Stimulated activated CD4-positive, alpha-beta T cell treated with anti-CD3 and anti-CD28 coated beads, Interleukin-12 subunit alpha, Interleukin-12 subunit beta, amount 100 ng/mL, for 4 hours (primary cell): ENCODE measurements around the gene C2.
A peak's percentile ranks its signal among the peaks of the same experiment; 100 is the strongest.
"Not testable (repeated sequence)": the region's sequence is repeated elsewhere in the genome, so short reads cannot be mapped to it uniquely, and the experiment has no call there.

ENCODE experiments used
- DNase-seq: peaks from one replicate; pipeline ENCODE4 v3.0.0-alpha.2; 2020

C2 gene

DNA sequence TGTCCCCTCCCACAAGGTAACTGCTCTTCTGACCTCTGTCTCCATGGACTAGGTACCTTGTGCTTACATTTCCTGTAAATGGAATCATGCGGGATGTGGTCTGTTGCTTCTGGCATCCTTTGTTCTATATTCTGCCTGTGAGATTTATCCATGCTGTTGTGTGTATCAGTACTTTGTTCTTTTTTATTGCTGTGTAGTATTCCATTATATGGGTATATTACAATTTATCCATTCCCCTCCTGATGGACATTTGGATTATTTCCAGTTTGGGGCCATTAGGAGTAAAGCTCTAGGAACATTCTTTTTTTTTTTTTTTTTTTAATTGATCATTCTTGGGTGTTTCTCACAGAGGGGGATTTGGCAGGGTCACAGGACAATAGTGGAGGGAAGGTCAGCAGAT, 3.4 kb downstream of the C2 start:
- no peak for DNase-seq

DNA sequence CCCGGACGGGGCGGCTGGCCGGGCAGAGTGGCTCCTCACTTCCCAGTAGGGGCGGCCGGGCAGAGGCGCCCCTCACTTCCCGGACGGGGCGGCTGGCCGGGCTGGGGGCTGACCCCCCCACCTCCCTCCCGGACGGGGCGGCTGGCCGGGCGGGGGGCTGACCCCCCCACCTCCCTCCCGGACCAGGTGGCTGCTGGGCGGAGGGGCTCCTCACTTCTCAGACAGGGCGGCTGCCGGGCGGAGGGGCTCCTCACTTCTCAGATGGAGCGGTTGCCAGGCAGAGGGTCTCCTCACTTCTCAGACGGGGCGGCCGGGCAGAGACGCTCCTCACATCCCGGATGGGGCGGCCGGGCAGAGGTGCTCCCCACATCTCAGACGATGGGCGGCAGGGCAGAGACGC, 4.6 kb downstream of the C2 start:
- DNase-seq = not testable (repeated sequence)

DNA sequence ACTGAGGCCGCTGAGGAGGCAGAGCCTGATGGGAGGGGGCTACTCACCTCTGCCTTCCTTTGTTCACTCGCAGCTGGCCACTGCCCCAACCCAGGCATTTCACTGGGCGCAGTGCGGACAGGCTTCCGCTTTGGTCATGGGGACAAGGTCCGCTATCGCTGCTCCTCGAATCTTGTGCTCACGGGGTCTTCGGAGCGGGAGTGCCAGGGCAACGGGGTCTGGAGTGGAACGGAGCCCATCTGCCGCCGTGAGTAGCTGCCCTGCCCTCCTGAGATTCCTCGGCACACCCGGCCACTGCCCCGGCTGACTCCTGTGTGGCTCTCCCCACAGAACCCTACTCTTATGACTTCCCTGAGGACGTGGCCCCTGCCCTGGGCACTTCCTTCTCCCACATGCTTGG, 6.0 kb downstream of the C2 start:
- no peak for DNase-seq

DNA sequence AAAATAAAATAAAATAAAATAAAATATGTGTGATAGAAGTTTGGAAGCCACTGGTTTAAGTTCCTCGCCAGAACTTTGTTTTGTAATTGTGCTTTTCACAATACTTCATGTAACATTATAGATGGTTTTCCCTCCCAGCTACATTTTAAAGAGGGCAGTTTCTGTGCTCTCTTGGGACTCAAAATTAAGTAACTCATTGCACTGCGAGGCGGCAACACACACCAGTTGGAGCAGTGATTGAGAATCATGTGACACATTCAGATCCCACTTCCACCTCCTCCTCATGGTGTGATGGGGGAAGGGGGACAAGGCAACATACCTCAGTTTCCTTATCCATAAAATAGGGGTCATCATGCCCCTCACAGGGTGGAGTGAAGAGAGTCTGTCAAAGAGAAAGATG, 7.5 kb downstream of the C2 start:
- DNase-seq = no peak

DNA sequence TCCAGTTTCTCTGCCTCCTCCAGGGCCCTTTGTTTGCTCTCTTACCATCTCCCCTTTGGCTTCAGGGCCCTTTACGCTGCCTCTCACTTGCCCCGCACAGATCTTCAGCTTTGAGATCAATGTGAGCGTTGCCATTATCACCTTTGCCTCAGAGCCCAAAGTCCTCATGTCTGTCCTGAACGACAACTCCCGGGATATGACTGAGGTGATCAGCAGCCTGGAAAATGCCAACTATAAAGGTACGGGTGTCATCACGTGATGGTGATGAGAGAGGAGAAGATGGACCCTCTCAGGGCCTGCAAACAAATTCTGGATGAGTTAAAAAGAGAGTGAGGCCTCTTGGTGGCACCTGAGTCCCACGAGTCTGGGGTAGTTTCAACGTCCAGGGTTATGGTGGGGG, 8.3 kb downstream of the C2 start:
- no peak for DNase-seq

DNA sequence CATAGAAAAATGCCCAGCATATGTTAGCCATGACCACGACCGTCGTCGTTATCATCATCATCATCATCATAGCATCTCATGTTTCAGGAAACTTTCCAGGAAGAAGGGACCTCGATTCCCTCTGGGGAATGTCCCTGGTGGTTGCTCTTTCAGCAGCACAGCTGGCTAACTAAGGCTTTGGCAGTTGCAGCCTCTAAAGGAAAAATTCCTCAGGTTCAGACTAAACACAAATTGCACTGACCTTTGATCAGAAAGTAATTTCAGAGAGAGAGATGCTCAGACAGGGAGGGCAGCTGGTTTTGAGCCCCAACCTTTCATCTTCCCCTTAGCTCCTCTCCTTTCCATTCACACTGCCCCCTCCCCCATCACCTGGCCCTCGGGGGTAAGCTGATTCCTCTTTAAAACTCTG, 12.7 kb downstream of the C2 start:
- DNase-seq = no peak

DNA sequence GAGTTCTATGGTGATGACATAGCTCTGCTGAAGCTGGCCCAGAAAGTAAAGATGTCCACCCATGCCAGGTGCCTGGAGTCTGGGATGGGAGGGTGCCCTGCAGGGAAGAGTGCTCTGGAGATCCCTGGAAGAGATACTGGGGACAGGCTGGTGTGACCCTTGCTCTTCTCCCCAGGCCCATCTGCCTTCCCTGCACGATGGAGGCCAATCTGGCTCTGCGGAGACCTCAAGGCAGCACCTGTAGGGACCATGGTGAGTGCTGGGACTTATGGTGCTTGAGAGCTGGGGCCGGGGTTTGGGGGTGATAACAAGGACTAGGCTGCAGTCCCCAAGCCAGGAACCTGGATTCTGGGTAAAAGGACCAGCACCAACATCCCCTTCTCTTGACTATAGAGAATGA, 16.2 kb downstream of the C2 start:
- no peak for DNase-seq

DNA sequence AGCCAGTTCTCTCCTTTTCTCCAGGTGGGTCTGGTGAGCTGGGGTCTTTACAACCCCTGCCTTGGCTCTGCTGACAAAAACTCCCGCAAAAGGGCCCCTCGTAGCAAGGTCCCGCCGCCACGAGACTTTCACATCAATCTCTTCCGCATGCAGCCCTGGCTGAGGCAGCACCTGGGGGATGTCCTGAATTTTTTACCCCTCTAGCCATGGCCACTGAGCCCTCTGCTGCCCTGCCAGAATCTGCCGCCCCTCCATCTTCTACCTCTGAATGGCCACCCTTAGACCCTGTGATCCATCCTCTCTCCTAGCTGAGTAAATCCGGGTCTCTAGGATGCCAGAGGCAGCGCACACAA, 17.6 kb downstream of the C2 start:
- no peak for DNase-seq

DNA sequence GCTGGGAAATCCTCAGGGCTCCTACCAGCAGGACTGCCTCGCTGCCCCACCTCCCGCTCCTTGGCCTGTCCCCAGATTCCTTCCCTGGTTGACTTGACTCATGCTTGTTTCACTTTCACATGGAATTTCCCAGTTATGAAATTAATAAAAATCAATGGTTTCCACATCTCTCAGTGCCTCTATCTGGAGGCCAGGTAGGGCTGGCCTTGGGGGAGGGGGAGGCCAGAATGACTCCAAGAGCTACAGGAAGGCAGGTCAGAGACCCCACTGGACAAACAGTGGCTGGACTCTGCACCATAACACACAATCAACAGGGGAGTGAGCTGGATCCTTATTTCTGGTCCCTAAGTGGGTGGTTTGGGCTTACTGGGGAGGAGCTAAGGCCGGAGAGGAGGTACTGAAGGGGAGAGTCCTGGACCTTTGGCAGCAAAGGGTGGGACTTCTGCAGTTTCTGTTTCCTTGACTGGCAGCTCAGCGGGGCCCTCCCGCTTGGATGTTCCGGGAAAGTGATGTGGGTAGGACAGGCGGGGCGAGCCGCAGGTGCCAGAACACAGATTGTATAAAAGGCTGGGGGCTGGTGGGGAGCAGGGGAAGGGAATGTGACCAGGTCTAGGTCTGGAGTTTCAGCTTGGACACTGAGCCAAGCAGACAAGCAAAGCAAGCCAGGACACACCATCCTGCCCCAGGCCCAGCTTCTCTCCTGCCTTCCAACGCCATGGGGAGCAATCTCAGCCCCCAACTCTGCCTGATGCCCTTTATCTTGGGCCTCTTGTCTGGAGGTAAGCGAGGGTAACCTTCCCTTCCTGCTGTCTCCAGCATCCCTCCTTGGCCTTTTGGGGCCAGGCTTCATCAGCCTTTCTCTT, 18.2 kb downstream of the C2 start, which contains the start of gene CFB:
CFB (plus strand) TSS at position 589 of the 863 bp plus-strand sequence; CDS start at position 716, 127 bp downstream.
- no peak for DNase-seq

DNA sequence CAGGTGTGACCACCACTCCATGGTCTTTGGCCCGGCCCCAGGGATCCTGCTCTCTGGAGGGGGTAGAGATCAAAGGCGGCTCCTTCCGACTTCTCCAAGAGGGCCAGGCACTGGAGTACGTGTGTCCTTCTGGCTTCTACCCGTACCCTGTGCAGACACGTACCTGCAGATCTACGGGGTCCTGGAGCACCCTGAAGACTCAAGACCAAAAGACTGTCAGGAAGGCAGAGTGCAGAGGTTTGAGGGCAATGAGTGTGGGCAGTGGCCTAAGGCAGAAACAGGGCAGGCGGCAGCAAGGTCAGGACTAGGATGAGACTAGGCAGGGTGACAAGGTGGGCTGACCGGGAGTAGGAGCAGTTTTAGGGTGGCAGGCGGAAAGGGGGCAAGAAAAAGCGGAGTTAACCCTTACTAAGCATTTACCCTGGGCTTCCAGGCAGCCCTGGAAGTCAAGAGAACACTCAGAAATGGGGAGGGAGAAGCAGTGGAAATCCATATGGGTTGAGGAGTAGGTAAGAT, 18.9 kb downstream of the C2 start:
- no peak for DNase-seq

DNA sequence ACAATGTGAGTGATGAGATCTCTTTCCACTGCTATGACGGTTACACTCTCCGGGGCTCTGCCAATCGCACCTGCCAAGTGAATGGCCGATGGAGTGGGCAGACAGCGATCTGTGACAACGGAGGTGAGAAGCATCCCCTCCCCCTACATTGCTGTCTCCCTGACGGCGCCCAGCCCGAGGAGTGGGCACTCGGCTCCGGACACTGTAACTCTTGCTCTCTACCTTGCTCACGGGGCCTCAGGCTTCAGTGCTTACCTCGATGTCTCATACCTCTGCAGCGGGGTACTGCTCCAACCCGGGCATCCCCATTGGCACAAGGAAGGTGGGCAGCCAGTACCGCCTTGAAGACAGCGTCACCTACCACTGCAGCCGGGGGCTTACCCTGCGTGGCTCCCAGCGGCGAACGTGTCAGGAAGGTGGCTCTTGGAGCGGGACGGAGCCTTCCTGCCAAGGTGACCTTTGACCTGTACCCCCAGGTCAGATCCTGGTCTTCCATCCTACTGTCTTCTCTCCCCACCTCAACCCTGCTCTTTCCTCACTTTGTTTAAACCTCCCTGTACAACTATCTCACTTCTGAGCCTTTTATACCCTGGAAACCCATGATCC, 19.7 kb downstream of the C2 start:
- no peak for DNase-seq

DNA sequence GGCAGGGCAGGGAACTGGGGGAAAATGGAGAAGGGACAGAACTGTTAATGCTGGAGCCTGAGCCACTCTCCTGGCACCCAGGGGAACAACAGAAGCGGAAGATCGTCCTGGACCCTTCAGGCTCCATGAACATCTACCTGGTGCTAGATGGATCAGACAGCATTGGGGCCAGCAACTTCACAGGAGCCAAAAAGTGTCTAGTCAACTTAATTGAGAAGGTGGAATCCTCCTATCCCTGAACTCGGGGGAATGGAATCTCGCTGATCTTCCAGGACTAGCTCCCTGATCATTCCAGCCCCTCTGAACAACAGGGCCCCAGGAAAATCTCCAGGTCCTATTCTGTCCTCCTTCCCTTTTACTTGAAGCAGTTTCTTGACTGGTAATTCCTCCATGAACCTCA, 20.3 kb downstream of the C2 start:
- no peak for DNase-seq

DNA sequence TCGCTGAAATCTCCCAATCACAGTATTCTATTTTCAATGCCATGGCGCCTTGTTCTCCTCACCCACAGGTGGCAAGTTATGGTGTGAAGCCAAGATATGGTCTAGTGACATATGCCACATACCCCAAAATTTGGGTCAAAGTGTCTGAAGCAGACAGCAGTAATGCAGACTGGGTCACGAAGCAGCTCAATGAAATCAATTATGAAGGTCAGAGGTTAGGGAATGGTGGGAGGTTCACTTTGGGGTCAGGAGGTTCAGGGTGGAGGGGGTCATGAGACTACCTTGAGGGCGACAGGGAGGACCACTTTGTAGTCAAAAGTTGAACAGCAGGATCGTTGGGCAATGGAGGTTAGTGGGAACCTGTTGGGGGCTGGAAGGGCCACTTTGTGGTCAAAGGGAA, 20.8 kb downstream of the C2 start:
- no peak for DNase-seq

DNA sequence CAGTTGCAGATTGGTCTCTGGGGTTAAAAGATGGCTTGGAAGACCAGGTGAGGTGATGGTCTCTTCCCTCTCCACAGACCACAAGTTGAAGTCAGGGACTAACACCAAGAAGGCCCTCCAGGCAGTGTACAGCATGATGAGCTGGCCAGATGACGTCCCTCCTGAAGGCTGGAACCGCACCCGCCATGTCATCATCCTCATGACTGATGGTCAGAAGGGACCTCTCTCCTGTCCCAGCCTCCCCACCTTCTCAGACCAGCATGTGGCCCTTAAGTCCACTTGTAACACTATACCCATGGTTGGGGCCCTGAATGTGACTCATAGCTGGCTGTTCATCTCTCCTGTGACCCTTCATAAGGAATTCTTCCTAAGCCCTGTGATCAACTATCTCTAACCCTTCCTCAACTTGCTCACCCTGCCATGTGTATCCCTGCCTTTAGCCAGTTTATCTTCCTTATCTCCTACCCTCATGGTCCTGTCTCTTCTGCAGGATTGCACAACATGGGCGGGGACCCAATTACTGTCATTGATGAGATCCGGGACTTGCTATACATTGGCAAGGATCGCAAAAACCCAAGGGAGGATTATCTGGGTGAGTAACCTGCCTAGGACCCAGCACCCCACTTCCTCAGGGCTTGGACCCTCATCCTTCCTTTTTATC, 21.4 kb downstream of the C2 start:
- DNase-seq = no peak

DNA sequence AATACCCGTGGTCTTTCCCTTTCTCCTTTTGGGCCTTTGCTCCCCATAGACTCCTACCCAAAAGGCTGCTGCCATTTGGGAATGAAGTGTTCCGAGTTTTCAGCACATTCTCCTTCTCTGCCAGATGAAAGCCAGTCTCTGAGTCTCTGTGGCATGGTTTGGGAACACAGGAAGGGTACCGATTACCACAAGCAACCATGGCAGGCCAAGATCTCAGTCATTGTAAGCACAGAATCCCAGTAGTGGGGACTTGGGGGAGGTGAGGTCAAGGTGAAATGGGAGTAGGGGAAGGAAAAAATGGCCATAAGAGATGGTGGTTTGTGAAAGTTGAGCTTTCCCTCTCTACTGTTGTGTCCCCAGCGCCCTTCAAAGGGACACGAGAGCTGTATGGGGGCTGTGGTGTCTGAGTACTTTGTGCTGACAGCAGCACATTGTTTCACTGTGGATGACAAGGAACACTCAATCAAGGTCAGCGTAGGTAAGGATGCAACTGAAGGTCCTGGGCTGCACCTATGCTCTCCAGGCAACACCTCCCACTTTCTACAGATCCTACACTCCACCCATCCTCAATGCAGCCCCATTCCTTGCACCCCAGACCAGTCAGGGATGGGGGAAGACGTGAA, 22.5 kb downstream of the C2 start:
- DNase-seq = no peak

DNA sequence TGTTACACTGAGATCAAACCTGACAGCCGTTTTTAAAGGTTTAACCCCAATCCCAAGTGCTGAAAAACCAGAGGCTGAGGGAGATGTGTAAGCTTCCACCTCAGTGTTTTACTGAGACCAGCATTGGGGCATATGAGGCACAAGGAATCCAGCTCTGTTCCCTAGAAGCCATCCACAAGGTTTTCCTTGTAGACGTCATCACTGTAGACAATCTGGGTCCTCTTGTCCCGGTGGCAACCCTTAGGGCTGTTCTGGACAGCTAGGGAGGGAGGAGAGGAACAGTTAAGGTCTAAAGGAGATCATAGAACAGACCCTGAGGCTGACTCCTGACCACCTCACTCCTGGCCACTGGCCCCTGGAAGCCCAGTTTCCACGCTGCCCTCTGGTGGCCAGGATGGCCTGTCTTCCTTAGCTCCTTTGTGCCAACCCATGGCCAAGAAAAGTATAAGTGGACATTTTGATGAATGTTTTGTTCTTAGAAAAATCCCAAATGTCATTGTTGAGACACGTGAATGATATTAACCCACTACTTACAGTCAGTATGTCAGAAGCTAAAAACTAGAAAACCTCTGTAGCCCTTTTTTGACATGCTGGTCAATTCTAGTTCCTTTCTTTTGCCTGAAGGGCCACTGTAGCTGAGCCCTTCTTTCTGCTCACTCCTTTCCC, 24.8 kb downstream of the C2 start:
- DNase-seq = peak; percentile 28

DNA sequence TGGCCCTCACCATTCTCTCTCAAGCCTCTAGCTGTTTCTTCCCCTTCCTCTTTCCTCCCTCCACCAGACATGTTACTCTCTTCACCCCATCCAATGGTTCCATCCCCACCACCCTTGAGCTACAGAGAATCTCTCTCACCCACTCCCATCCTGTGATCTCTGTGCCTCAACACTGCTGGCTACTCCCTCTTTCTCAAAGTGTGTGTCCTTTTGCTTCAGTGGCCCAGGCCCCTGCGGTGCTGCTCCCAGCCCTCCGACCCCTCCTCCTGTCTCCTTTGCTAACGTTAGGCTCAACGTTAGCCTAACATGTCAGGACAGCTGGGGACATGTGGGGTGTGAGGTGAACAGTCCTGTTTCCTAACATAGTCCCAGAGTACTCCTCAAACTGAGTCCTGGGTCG, 25.4 kb downstream of the C2 start:
- no peak for DNase-seq

DNA sequence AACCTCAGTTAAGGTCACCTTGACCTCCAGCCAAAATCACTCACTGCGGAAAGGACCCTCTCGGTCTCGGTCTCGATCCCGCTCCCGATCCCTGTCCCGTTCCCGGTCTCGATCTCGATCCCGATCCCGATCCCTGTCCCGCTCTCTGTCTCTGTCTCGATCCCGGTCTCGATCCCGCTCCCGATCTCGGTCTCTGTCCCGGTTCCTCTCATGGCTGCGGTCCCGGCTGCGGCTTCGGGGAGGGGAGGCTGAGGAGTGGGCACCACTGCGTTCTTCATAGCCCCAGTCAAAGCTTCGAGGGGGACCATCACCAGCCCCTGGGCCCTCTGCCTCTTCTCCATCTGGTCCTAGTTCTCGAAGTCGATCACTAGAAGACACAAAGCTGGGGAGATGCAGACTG, 27.0 kb downstream of the C2 start:
- no peak for DNase-seq

DNA sequence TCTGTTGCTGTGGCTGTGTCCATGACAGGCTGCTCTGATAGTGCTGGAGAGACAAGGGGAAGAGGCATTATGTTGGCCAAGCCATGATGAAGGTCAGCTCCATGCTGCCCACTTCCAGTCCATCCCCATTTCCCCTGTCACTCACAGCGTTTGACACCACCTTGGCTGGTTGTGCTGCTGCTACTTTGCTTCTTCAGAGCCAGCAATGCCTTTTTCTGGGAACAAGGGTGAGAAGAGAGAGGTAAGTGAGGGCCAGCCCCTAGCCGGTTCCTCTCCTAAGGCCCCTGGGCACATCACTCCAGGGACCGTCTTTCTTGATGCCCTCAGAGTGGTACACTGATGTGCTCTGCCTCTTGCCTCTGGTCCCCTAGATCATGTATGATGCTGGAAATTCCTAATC, 29.3 kb downstream of the C2 start:
- DNase-seq = no peak

DNA sequence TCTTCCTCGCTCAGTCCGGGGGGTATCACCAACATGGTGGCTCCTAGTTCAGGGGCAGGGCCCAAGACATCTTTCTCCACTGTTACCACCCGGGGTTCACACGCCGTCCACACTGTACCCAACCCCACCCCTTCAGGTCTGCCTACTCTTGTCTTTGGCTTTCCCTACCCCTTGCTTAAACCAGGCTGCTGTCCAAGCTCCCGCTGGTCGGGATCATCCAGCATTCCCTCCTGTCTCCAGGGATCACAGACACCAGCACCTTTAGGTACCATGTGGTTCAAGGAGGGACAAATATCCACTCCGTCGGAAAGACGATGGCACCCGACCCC, 30.9 kb downstream of the C2 start:
- no peak for DNase-seq

DNA sequence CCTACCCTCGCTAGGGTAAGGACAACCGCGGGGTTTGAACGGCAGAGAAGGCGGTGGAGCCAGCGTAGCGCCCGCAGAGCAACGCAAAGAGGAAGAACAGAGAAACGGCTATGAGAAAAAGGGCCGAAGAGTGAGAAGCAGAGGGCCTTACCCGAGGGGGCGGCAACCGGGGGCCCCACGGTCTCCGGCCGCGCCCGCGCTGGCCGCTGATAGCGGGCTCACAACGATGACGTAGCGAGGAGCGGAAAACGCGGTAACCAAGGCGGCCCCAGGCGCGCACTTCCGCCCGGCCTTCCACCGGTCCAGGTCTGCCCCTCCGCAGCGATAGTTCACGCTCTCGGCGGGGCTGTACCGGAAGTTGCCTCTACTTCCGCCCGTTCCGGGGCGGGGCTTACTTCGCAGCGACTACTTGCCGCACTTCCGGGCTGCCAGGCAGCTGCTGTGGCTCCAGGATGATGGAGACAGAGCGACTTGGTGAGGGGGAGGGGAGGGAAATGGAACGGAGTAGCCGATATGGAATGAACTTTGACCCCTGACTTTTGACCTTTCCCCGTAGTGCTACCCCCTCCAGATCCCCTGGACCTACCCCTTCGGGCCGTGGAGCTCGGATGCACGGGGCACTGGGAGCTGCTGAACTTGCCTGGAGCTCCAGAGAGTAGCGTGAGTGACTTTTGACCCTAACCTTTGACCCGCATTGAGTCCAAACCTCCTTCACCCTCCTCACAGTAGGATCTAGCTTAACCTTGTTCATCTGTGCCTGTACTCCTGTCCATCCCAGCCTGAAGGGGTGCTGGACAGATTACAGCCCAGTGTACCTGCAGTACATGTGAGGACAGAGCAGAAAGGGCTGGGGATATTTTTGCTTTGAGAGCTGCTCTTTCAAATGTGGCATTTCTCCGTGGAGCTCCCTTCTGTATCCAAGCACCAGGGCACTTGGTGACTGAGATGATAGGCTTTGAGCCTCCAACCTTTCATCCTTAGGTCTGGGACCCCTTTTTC, 31.5 kb downstream of the C2 start, which contains the start of the genes NELFE and SKIC2:
NELFE (minus strand) TSS at position 231 of the 999 bp plus-strand sequence. CDS start 525 bp downstream, outside the sequence.
SKIC2 (plus strand) TSS at position 435 of the 999 bp plus-strand sequence; CDS start at position 453, 18 bp downstream.
- DNase-seq = peak; percentile 98
